ENCODE results near the gene GPBP1. TPM values are rescaled to one million over a fixed set of nuclear protein-coding genes. Genes with fewer than 3 reads are reported as not detected.

Gene GPBP1
- total and polyA plus RNA-seq, 2 experiments from 2014 or later: 105 to 109 TPM

GRCh38 chr5:57249265-57249874, 75.5 kb downstream of the GPBP1 start (continued):
- TF ChIP-seq, protein P1, sequence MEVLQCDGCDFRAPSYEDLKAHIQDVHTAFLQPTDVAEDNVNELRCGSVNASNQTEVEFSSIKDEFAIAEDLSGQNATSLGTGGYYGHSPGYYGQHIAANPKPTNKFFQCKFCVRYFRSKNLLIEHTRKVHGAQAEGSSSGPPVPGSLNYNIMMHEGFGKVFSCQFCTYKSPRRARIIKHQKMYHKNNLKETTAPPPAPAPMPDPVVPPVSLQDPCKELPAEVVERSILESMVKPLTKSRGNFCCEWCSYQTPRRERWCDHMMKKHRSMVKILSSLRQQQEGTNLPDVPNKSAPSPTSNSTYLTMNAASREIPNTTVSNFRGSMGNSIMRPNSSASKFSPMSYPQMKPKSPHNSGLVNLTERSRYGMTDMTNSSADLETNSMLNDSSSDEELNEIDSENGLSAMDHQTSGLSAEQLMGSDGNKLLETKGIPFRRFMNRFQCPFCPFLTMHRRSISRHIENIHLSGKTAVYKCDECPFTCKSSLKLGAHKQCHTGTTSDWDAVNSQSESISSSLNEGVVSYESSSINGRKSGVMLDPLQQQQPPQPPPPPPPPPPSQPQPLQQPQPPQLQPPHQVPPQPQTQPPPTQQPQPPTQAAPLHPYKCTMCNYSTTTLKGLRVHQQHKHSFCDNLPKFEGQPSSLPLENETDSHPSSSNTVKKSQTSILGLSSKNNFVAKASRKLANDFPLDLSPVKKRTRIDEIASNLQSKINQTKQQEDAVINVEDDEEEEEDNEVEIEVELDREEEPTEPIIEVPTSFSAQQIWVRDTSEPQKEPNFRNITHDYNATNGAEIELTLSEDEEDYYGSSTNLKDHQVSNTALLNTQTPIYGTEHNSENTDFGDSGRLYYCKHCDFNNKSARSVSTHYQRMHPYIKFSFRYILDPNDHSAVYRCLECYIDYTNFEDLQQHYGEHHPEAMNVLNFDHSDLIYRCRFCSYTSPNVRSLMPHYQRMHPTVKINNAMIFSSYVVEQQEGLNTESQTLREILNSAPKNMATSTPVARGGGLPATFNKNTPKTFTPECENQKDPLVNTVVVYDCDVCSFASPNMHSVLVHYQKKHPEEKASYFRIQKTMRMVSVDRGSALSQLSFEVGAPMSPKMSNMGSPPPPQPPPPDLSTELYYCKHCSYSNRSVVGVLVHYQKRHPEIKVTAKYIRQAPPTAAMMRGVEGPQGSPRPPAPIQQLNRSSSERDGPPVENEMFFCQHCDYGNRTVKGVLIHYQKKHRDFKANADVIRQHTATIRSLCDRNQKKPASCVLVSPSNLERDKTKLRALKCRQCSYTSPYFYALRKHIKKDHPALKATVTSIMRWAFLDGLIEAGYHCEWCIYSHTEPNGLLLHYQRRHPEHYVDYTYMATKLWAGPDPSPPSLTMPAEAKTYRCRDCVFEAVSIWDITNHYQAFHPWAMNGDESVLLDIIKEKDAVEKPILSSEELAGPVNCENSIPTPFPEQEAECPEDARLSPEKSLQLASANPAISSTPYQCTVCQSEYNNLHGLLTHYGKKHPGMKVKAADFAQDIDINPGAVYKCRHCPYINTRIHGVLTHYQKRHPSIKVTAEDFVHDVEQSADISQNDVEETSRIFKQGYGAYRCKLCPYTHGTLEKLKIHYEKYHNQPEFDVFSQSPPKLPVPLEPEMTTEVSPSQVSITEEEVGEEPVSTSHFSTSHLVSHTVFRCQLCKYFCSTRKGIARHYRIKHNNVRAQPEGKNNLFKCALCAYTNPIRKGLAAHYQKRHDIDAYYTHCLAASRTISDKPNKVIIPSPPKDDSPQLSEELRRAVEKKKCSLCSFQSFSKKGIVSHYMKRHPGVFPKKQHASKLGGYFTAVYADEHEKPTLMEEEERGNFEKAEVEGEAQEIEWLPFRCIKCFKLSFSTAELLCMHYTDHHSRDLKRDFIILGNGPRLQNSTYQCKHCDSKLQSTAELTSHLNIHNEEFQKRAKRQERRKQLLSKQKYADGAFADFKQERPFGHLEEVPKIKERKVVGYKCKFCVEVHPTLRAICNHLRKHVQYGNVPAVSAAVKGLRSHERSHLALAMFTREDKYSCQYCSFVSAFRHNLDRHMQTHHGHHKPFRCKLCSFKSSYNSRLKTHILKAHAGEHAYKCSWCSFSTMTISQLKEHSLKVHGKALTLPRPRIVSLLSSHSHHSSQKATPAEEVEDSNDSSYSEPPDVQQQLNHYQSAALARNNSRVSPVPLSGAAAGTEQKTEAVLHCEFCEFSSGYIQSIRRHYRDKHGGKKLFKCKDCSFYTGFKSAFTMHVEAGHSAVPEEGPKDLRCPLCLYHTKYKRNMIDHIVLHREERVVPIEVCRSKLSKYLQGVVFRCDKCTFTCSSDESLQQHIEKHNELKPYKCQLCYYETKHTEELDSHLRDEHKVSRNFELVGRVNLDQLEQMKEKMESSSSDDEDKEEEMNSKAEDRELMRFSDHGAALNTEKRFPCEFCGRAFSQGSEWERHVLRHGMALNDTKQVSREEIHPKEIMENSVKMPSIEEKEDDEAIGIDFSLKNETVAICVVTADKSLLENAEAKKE (CRISPR knock-in tag; IDR thresholded peaks at IDR 0.05): no peak

GRCh38 chr5:57258052-57258451, 84.2 kb downstream of the GPBP1 start:
- peaks cover 64% of the 10 kb centered on the region for H3K36me3 Mint-ChIP-seq (ENCODE audit: low read depth)
- TF ChIP-seq, protein P1 (CRISPR knock-in tag; IDR thresholded peaks at IDR 0.05): no peak
- TF ChIP-seq EZH2phosphoT487 (IDR thresholded peaks at IDR 0.05; ENCODE audit: unreplicated experiment) (no peak), JUNB (IDR thresholded peaks at IDR 0.05; ENCODE audit: unreplicated experiment) (no peak), ZNF331 (CRISPR knock-in tag; IDR thresholded peaks at IDR 0.05; ENCODE audit: low read depth) (no peak)
- TF ChIP-seq, protein P2, sequence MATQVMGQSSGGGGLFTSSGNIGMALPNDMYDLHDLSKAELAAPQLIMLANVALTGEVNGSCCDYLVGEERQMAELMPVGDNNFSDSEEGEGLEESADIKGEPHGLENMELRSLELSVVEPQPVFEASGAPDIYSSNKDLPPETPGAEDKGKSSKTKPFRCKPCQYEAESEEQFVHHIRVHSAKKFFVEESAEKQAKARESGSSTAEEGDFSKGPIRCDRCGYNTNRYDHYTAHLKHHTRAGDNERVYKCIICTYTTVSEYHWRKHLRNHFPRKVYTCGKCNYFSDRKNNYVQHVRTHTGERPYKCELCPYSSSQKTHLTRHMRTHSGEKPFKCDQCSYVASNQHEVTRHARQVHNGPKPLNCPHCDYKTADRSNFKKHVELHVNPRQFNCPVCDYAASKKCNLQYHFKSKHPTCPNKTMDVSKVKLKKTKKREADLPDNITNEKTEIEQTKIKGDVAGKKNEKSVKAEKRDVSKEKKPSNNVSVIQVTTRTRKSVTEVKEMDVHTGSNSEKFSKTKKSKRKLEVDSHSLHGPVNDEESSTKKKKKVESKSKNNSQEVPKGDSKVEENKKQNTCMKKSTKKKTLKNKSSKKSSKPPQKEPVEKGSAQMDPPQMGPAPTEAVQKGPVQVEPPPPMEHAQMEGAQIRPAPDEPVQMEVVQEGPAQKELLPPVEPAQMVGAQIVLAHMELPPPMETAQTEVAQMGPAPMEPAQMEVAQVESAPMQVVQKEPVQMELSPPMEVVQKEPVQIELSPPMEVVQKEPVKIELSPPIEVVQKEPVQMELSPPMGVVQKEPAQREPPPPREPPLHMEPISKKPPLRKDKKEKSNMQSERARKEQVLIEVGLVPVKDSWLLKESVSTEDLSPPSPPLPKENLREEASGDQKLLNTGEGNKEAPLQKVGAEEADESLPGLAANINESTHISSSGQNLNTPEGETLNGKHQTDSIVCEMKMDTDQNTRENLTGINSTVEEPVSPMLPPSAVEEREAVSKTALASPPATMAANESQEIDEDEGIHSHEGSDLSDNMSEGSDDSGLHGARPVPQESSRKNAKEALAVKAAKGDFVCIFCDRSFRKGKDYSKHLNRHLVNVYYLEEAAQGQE (IDR thresholded peaks at IDR 0.05; ENCODE audit: unreplicated experiment): no peak

More at GRCh38 chr5:57258052-57258451, 84.2 kb downstream of the GPBP1 start:
- Histone ChIP-seq H2AFZ (no peak overlapping the region), H3K9me2 (ENCODE audit: insufficient read depth) (no peaks in the 10 kb centered on the region), H3K4me1 (ENCODE audit: insufficient read depth) (no peaks in the 10 kb centered on the region), H3K4me2 (no peak overlapping the region), H4K20me1 (replicated peaks; ENCODE audit: insufficient read depth) (peaks cover 3% of the 10 kb centered on the region; the same call in 1 of the 2 replicates), H3K36me3 (ENCODE audit: insufficient read depth) (peaks cover 32% of the 10 kb centered on the region), H3K27me3 (ENCODE audit: insufficient read depth) (no peaks in the 10 kb centered on the region), H3K27ac (ENCODE audit: low read depth) (no peak overlapping the region), H3K79me2 (replicated peaks; ENCODE audit: insufficient read depth) (peaks cover 22% of the 10 kb centered on the region), H3K4me3 (no peak overlapping the region), H3F3A (replicated peaks; ENCODE audit: low read depth) (no peaks in the 10 kb centered on the region)
- no peaks in the 10 kb centered on the region for H3K4me1 Mint-ChIP-seq
- H3K27ac Mint-ChIP-seq: no peak overlapping the region
- ATAC-seq: no peak
- H3K4me3 Mint-ChIP-seq: no peak overlapping the region
- DNase-seq (ENCODE audit: low spot score): no peak
- H3K27me3 Mint-ChIP-seq (ENCODE audit: insufficient read depth, low read depth, poor library complexity): peaks cover 4% of the 10 kb centered on the region
- H3K9me3 Mint-ChIP-seq: no peaks in the 10 kb centered on the region; the same call in 2 of the 3 replicates

All from GM23338 (cell line).